ENCODE results near the gene NELFA.

- TF ChIP-seq ZFP3 (CRISPR knock-in tag; IDR thresholded peaks at IDR 0.05) (no peak), SNAI2 (CRISPR knock-in tag; IDR thresholded peaks at IDR 0.05) (no peak), TSHZ2 (CRISPR knock-in tag; IDR thresholded peaks at IDR 0.05) (no peak), ZC3H10 (CRISPR knock-in tag; IDR thresholded peaks at IDR 0.05) (no peak), ISL1 (CRISPR knock-in tag; IDR thresholded peaks at IDR 0.05) (no peak), PATZ1 (CRISPR knock-in tag; IDR thresholded peaks at IDR 0.05; ENCODE audit: borderline replicate concordance) (no peak), TOX (CRISPR knock-in tag; IDR thresholded peaks at IDR 0.05; ENCODE audit: borderline replicate concordance) (no peak), RARB (CRISPR knock-in tag; IDR thresholded peaks at IDR 0.05) (no peak), ARNTL (CRISPR knock-in tag; IDR thresholded peaks at IDR 0.05; ENCODE audit: borderline replicate concordance, low read depth) (no peak), PPARA (CRISPR knock-in tag; IDR thresholded peaks at IDR 0.05; ENCODE audit: borderline replicate concordance) (no peak)
Observed at GRCh38 chr4:1937550-1937949, 71.2 kb downstream of the NELFA start.
